ENCODE results near the gene PACRG.

Gene PACRG

DNA sequence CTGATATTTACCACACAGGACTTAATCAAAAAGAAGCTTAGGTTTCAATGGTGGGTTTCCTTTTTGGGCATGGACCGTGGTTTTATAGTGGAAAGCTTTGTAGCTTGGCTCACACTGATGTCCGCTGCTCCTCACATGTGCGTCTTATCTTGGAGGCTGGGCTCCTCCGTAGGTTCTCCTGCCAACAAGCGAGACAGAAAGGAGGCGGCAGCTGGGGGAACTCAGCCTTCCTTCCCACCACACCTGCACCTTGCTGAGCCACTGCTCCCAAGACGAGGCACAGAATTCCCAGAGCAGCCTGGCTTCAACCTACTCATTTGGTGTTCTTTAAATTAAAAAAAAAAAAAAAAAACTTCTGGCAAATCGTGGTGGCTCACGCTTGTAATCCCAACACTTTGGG lies 451.3 kb downstream of the PACRG start:
- no peaks in the 10 kb centered on the region for H3K27me3 ChIP-seq (ENCODE audit: insufficient read depth, low read depth)
- H3K4me3 ChIP-seq (IDR thresholded peaks at IDR 0.05; ENCODE audit: insufficient read depth, low read depth, low read length), result no peak overlapping the region
- H4K20me1 ChIP-seq (ENCODE audit: insufficient read depth), result no peaks in the 10 kb centered on the region
- no peak overlapping the region for H2AFZ ChIP-seq (ENCODE audit: low read depth)
- H3K4me1 ChIP-seq (ENCODE audit: low read depth, poor library complexity, severe bottlenecking), result no peaks in the 10 kb centered on the region
- TF ChIP-seq, protein P1, sequence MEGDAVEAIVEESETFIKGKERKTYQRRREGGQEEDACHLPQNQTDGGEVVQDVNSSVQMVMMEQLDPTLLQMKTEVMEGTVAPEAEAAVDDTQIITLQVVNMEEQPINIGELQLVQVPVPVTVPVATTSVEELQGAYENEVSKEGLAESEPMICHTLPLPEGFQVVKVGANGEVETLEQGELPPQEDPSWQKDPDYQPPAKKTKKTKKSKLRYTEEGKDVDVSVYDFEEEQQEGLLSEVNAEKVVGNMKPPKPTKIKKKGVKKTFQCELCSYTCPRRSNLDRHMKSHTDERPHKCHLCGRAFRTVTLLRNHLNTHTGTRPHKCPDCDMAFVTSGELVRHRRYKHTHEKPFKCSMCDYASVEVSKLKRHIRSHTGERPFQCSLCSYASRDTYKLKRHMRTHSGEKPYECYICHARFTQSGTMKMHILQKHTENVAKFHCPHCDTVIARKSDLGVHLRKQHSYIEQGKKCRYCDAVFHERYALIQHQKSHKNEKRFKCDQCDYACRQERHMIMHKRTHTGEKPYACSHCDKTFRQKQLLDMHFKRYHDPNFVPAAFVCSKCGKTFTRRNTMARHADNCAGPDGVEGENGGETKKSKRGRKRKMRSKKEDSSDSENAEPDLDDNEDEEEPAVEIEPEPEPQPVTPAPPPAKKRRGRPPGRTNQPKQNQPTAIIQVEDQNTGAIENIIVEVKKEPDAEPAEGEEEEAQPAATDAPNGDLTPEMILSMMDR (conservative IDR thresholded peaks at IDR 0.05; ENCODE audit: low read depth, low read length), result no peak
- H3K79me2 ChIP-seq (ENCODE audit: insufficient read depth, low read depth), result no peaks in the 10 kb centered on the region
- no peak overlapping the region for H3K9ac ChIP-seq
- no peak overlapping the region for H3K27ac ChIP-seq
- no peak overlapping the region for H3K4me2 ChIP-seq
- no peaks in the 10 kb centered on the region for H3K36me3 ChIP-seq (ENCODE audit: insufficient read depth)

- H3K4me2 ChIP-seq, result no peak overlapping the region
- no peaks in the 10 kb centered on the region for H3K36me3 ChIP-seq (ENCODE audit: insufficient read depth)
- H2AFZ ChIP-seq (ENCODE audit: low read depth), result no peak overlapping the region
- no peak overlapping the region for H3K9ac ChIP-seq
- no peaks in the 10 kb centered on the region for H4K20me1 ChIP-seq (ENCODE audit: insufficient read depth)
- no peaks in the 10 kb centered on the region for H3K79me2 ChIP-seq (ENCODE audit: insufficient read depth, low read depth)
- no peaks in the 10 kb centered on the region for H3K4me1 ChIP-seq (ENCODE audit: low read depth, poor library complexity, severe bottlenecking)
- TF ChIP-seq, protein P1 (conservative IDR thresholded peaks at IDR 0.05; ENCODE audit: low read depth, low read length), result no peak
- no peaks in the 10 kb centered on the region for H3K27me3 ChIP-seq (ENCODE audit: insufficient read depth, low read depth)
- H3K27ac ChIP-seq, result no peak overlapping the region
- H3K4me3 ChIP-seq (IDR thresholded peaks at IDR 0.05; ENCODE audit: insufficient read depth, low read depth, low read length), result no peak overlapping the region
Observed at GRCh38 chr6:163179721-163180120, 451.9 kb downstream of the PACRG start.

GRCh38 chr6:163180874-163181541 lies 453.2 kb downstream of the PACRG start:
- TF ChIP-seq, protein P1 (conservative IDR thresholded peaks at IDR 0.05; ENCODE audit: low read depth, low read length), result no peak
- Histone ChIP-seq H3K4me1 (ENCODE audit: low read depth, poor library complexity, severe bottlenecking) (no peaks in the 10 kb centered on the region), H3K9ac (no peak overlapping the region), H3K4me3 (IDR thresholded peaks at IDR 0.05; ENCODE audit: insufficient read depth, low read depth, low read length) (no peak overlapping the region), H3K36me3 (ENCODE audit: insufficient read depth) (no peaks in the 10 kb centered on the region), H3K79me2 (ENCODE audit: insufficient read depth, low read depth) (no peaks in the 10 kb centered on the region), H3K27me3 (ENCODE audit: insufficient read depth, low read depth) (no peaks in the 10 kb centered on the region), H3K4me2 (no peak overlapping the region), H2AFZ (ENCODE audit: low read depth) (no peak overlapping the region), H4K20me1 (ENCODE audit: insufficient read depth) (no peaks in the 10 kb centered on the region), H3K27ac (no peak overlapping the region)

- H3K4me1 ChIP-seq (ENCODE audit: low read depth, poor library complexity, severe bottlenecking), result no peaks in the 10 kb centered on the region
- H3K27me3 ChIP-seq (ENCODE audit: insufficient read depth, low read depth), result no peaks in the 10 kb centered on the region
- H3K4me2 ChIP-seq, result no peak overlapping the region
- no peaks in the 10 kb centered on the region for H4K20me1 ChIP-seq (ENCODE audit: insufficient read depth)
- H3K4me3 ChIP-seq (IDR thresholded peaks at IDR 0.05; ENCODE audit: insufficient read depth, low read depth, low read length), result no peak overlapping the region
- H3K79me2 ChIP-seq (ENCODE audit: insufficient read depth, low read depth), result no peaks in the 10 kb centered on the region
- H3K27ac ChIP-seq, result no peak overlapping the region
- TF ChIP-seq, protein P1 (conservative IDR thresholded peaks at IDR 0.05; ENCODE audit: low read depth, low read length), result no peak
- H3K9ac ChIP-seq, result no peak overlapping the region
- H3K36me3 ChIP-seq (ENCODE audit: insufficient read depth), result no peaks in the 10 kb centered on the region
- no peak overlapping the region for H2AFZ ChIP-seq (ENCODE audit: low read depth)
Observed at GRCh38 chr6:163181666-163182180, 453.9 kb downstream of the PACRG start.
